Thoracic aorta (tissue), 2 donors: ENCODE results near the gene HERC2. TPM values are rescaled to one million over a fixed set of nuclear protein-coding genes. Genes with fewer than 3 reads are reported as not detected.

Experiments used
- ATAC-seq: fragments of 150-250 bp; one replicate; pipeline ENCODE4 v1.8.0; 2017; ENCODE audit warnings: low read depth; ENCODE audit not compliant: insufficient number of reproducible peaks, low FRiP score
- DNase-seq: peaks from one replicate; pipeline ENCODE4 v3.0.0-alpha.2; 2020; ENCODE audit warnings: low spot score
- H3K27ac ChIP-seq, 2 donors: fragments of 200-600 bp; sonication (generic); 1 replicate in 1 of 2; 2 replicates in 1 of 2; pipeline ENCODE4 v1.5.1; 2016; ENCODE audit warnings: mild to moderate bottlenecking in 2 of 2, moderate library complexity in 2 of 2
- H3K27me3 ChIP-seq: fragments of 200-600 bp; sonication (generic); replicated peaks from 2 replicates; pipeline ENCODE4 v1.6.0; 2016; ENCODE audit warnings: mild to moderate bottlenecking; ENCODE audit not compliant: insufficient read depth
- H3K36me3 ChIP-seq: fragments of 200-600 bp; sonication (generic); one replicate; pipeline ENCODE4 v1.5.1; 2016
- H3K4me1 ChIP-seq, 2 donors: fragments of 200-600 bp; sonication (generic); 1 replicate in 1 of 2; 2 replicates in 1 of 2; pipeline versions ENCODE4 v1.5.1 to v1.6.0; 2016; ENCODE audit warnings: low read depth in 2 of 2, mild to moderate bottlenecking in 1 of 2; ENCODE audit not compliant: control insufficient read depth in 1 of 2
- H3K4me3 ChIP-seq: fragments of 200-600 bp; sonication (generic); 2 replicates; pipeline ENCODE4 v1.5.1; 2016; ENCODE audit warnings: mild to moderate bottlenecking
- H3K9me3 ChIP-seq: fragments of 200-600 bp; sonication (generic); 2 replicates; pipeline ENCODE4 v1.5.1; 2016
- total RNA-seq, 2 donors: library from RNA; depleted of rRNA; stranded (reverse); fragments of >200 nt; gene quantifications; one replicate each; pipeline versions ENCODE4 v1.1.0 to v1.2.3, GENCODE V29; 2016
- TF ChIP-seq, protein P1 (sequence below): fragments of 200-600 bp; sonication (generic); IDR thresholded peaks from one replicate; pipeline ENCODE4 v1.5.1; 2019; ENCODE audit warnings: antibody characterized with exemption

HERC2 gene
- total RNA-seq, 2 donors from 2014 or later, result 50.9 to 62.0 TPM

DNA sequence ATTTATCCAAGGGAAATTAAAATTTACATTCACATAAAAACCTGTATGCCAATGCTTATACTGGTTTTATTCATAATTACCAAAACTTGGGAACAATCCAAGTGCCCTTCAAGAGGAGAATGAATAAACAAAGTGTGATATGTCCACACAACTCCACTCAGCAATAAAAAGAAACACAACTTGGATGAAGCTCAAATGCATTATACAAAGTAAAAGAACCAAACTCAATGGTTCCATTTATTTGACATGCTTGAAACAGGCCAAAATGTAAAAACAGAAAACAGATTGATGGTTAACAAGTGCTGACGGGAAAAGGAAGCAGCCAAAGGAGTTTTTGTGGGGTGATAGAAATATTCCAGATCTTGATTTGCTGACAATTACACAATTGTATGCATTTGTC lies 246.4 kb downstream of the HERC2 start:
- Histone ChIP-seq H3K27ac (no peak overlapping the region), H3K4me1 (no peaks in the 10 kb centered on the region), H3K4me3 (no peak overlapping the region), H3K27me3 (no peaks in the 10 kb centered on the region), H3K36me3 (no peaks in the 10 kb centered on the region), H3K9me3 (no peaks in the 10 kb centered on the region)
- ATAC-seq, result no peak
- DNase-seq, result no peak
- TF ChIP-seq, protein P1, sequence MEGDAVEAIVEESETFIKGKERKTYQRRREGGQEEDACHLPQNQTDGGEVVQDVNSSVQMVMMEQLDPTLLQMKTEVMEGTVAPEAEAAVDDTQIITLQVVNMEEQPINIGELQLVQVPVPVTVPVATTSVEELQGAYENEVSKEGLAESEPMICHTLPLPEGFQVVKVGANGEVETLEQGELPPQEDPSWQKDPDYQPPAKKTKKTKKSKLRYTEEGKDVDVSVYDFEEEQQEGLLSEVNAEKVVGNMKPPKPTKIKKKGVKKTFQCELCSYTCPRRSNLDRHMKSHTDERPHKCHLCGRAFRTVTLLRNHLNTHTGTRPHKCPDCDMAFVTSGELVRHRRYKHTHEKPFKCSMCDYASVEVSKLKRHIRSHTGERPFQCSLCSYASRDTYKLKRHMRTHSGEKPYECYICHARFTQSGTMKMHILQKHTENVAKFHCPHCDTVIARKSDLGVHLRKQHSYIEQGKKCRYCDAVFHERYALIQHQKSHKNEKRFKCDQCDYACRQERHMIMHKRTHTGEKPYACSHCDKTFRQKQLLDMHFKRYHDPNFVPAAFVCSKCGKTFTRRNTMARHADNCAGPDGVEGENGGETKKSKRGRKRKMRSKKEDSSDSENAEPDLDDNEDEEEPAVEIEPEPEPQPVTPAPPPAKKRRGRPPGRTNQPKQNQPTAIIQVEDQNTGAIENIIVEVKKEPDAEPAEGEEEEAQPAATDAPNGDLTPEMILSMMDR, result no peak

GRCh38 chr15:28068930-28069329 lies 253.0 kb downstream of the HERC2 start:
- Histone ChIP-seq H3K27me3 (no peaks in the 10 kb centered on the region), H3K27ac (no peak overlapping the region), H3K36me3 (no peaks in the 10 kb centered on the region), H3K4me1 (no peaks in the 10 kb centered on the region), H3K9me3 (no peaks in the 10 kb centered on the region), H3K4me3 (no peak overlapping the region)
- DNase-seq (no peak), ATAC-seq (no peak)
- TF ChIP-seq, protein P1, result no peak

- Histone ChIP-seq H3K4me3 (no peak overlapping the region), H3K27me3 (no peaks in the 10 kb centered on the region), H3K4me1 (no peaks in the 10 kb centered on the region), H3K9me3 (no peaks in the 10 kb centered on the region), H3K27ac (no peak overlapping the region), H3K36me3 (no peaks in the 10 kb centered on the region)
- no peak for DNase-seq
- no peak for ATAC-seq
- TF ChIP-seq, protein P1, result no peak
These were observed 255.7 kb downstream of the HERC2 start for GRCh38 chr15:28066231-28066630.

Other genes starting within 250 kb of the HERC2 start
- gene OCA2, start 222.9 kb downstream of the HERC2 start, total RNA-seq, result 10 to 100 TPM in 1 of 2 donors, 1 to 10 TPM in 1; 8.0 to 14.8 TPM
- not detected for gene GOLGA6L24, start 35.9 kb upstream of the HERC2 start, total RNA-seq
- not detected for gene GOLGA8F, start 56.5 kb upstream of the HERC2 start, total RNA-seq
- gene GOLGA8G, start 210.8 kb upstream of the HERC2 start, total RNA-seq, result not detected
- not detected for gene GOLGA6L25, start 231.4 kb upstream of the HERC2 start, total RNA-seq